ENCODE data around the gene PIAS3. TPM values are rescaled to one million over a fixed set of nuclear protein-coding genes. Genes with fewer than 3 reads are reported as not detected.
A peak's percentile ranks its signal among the peaks of the same experiment; 100 is the strongest.

Gene PIAS3
- total RNA-seq, 4 donors from 2014 or later: 43.8 to 78.4 (median 49.4) TPM

DNA sequence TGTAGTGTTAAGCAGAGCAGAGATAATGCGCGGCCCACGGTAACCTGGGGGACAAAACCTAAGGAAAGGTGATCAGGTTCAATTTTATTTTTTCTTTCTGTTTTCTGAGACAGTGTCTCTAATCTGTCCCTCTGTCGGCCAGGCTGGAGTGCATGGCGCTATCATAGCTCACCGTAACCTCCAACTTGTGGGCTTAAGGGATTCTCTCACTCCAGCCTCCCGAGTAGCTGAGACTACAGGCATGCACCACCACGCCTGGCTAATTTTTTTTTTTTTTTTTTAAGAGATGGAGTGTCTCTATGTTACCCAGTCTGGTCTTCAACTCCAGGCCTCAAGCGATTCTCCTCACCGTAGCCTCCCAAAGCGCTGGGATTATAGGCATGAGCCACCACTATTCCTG lies 27.5 kb upstream of the PIAS3 start:
- H3K9me3 ChIP-seq: no peaks in the 10 kb centered on the region
- H3K36me3 ChIP-seq: no peaks in the 10 kb centered on the region
- DNase-seq (ENCODE audit: low spot score in 2 of 2): no peak
- peaks cover 40% of the 10 kb centered on the region for H3K4me1 ChIP-seq
- 49% methylated on average over 11 of the region's 11 CpGs for WGBS
- no peaks in the 10 kb centered on the region for H3K27me3 ChIP-seq
- peak overlapping the region; percentile 63 for H3K4me3 ChIP-seq
- no peak for TF ChIP-seq POLR2AphosphoS5 (IDR thresholded peaks at IDR 0.05)
- TF ChIP-seq, protein P1, sequence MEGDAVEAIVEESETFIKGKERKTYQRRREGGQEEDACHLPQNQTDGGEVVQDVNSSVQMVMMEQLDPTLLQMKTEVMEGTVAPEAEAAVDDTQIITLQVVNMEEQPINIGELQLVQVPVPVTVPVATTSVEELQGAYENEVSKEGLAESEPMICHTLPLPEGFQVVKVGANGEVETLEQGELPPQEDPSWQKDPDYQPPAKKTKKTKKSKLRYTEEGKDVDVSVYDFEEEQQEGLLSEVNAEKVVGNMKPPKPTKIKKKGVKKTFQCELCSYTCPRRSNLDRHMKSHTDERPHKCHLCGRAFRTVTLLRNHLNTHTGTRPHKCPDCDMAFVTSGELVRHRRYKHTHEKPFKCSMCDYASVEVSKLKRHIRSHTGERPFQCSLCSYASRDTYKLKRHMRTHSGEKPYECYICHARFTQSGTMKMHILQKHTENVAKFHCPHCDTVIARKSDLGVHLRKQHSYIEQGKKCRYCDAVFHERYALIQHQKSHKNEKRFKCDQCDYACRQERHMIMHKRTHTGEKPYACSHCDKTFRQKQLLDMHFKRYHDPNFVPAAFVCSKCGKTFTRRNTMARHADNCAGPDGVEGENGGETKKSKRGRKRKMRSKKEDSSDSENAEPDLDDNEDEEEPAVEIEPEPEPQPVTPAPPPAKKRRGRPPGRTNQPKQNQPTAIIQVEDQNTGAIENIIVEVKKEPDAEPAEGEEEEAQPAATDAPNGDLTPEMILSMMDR (IDR thresholded peaks at IDR 0.05): no peak
- no peak overlapping the region for H3K27ac ChIP-seq

DNA sequence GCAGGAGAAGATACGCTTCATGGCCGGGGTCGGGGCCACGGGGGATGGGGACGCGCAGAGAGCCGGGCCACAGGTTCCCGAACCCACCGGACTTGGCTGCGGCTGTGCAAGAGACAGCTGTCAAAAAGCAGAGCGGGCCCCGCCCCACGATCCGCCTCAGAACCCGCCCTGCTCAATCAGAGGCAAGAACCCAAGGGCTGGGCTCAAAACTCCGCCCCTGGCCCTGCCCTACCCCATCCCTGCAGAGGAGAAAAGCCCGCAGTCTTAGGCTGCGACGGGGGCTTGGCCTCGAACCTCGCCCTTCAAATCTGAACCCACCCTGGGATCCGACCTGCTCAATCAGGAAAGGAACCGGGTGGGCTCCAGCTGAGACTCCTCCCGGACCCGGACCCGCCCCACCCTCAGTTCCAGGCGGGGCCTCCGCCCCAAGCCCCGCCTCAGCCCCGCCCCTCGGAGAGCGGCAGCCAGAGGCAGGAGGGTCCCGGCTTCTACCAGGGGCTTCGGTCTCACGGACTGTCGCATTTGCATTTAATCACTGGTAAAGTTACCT lies 26.9 kb upstream of the PIAS3 start, which contains the start of gene ANKRD35:
ANKRD35 (minus strand) TSS at position 129 of the 550 bp plus-strand sequence; CDS start at position 21, 108 bp downstream.
- Histone ChIP-seq H3K27me3 (no peaks in the 10 kb centered on the region), H3K9me3 (no peaks in the 10 kb centered on the region), H3K27ac (no peak within 1 kb of the TSS), H3K4me3 (peak within 1 kb of the TSS; percentile 63), H3K36me3 (no peaks in the 10 kb centered on the region), H3K4me1 (peaks cover 34% of the 10 kb centered on the region)
- 3% methylated on average over 15 of the region's 36 CpGs for whole genome bisulfite sequencing
- no peak for TF ChIP-seq POLR2A (IDR thresholded peaks at IDR 0.05)
- no peak for TF ChIP-seq EP300 (IDR thresholded peaks at IDR 0.05)
- TF ChIP-seq, protein P1 (IDR thresholded peaks at IDR 0.05): no peak
- no peak for TF ChIP-seq POLR2AphosphoS5 (IDR thresholded peaks at IDR 0.05)
- DNase-seq (ENCODE audit: low spot score in 2 of 2): peak; percentile 93 to 96

DNA sequence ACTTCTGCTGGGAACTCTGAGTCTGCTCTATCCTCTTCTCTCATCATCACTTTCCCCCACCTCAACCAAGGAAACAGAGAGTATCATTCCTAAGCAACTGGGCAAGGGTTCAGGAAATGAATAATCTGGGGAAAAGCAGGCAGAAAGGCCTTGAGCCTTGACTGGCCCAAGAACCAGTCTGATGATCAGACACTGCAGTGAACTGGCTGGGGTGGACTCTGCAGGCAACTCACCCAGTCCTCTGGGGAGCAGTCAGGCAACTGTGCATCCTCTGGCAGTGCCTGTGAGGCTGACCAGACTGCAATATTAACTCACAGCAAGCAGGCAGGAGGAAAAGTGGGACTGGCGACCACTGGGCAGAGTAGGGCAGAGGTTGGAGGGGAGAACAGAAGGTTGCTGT lies 25.8 kb upstream of the PIAS3 start:
- peak in 1 of 2 donors; percentile 34 for DNase-seq (ENCODE audit: low spot score in 2 of 2)
- H3K4me1 ChIP-seq: peaks cover 30% of the 10 kb centered on the region
- no peaks in the 10 kb centered on the region for H3K27me3 ChIP-seq
- 96% methylated on average over 1 of the region's 1 CpG for WGBS
- no peak for TF ChIP-seq EP300 (IDR thresholded peaks at IDR 0.05)
- no peak for TF ChIP-seq POLR2AphosphoS5 (IDR thresholded peaks at IDR 0.05)
- TF ChIP-seq POLR2A (IDR thresholded peaks at IDR 0.05): no peak
- H3K36me3 ChIP-seq: no peaks in the 10 kb centered on the region
- H3K9me3 ChIP-seq: no peaks in the 10 kb centered on the region
- no peak overlapping the region for H3K27ac ChIP-seq
- H3K4me3 ChIP-seq: peak overlapping the region; percentile 63

DNA sequence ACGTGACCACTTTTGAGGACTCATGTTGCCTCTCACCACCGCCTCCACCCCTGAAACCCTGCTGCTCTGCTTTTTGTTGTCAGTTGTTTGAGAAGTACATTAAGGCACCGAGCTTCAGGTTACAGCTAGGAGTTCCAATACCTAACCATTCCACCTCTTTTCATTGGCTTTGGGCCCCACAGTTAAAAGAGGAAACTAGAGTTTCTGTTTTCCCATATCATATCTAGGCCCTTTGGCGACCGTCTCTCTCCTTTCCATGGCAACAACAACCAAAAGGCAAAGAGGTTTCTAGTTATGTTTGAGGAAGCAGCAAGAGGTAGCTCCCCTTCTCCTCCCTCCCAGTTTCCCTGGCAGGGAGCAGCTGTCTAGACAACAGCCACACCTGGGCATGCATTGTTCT lies 20.9 kb upstream of the PIAS3 start:
- H3K9me3 ChIP-seq: no peaks in the 10 kb centered on the region
- TF ChIP-seq, protein P1 (IDR thresholded peaks at IDR 0.05): no peak
- no peak for TF ChIP-seq POLR2A (IDR thresholded peaks at IDR 0.05)
- no peak for TF ChIP-seq POLR2AphosphoS5 (IDR thresholded peaks at IDR 0.05)
- no peak for TF ChIP-seq EP300 (IDR thresholded peaks at IDR 0.05)
- no peaks in the 10 kb centered on the region for H3K36me3 ChIP-seq
- WGBS: 67% methylated on average over 5 of the region's 5 CpGs
- peaks cover 23% of the 10 kb centered on the region for H3K4me1 ChIP-seq
- H3K27me3 ChIP-seq: no peaks in the 10 kb centered on the region
- peak overlapping the region; percentile 59 for H3K27ac ChIP-seq
- DNase-seq (ENCODE audit: low spot score in 2 of 2): no peak
- no peak overlapping the region for H3K4me3 ChIP-seq

DNA sequence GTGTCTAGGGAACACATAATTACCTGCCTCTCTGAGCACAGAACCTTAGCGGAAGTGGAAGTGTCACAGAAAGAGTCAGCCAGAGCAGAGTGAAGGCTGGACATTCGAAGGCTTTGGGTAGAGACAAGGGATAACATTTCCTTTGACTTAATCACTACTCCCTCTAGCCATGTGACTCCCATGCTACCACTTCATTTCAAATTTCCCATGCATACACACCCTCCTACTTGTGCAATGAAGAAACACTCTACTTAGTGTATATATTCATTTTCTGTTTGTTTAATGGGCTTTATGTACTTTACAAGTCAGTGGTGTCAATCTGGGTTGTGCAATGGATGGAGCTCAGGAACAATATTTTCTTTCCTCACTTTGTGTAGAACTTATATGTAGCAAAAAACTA lies 19.8 kb upstream of the PIAS3 start:
- H3K4me1 ChIP-seq: peaks cover 19% of the 10 kb centered on the region
- WGBS: 78% methylated on average over 2 of the region's 2 CpGs
- H3K36me3 ChIP-seq: no peaks in the 10 kb centered on the region
- no peak for DNase-seq (ENCODE audit: low spot score in 2 of 2)
- no peak overlapping the region for H3K4me3 ChIP-seq
- no peaks in the 10 kb centered on the region for H3K27me3 ChIP-seq
- TF ChIP-seq, protein P1 (IDR thresholded peaks at IDR 0.05): no peak
- TF ChIP-seq POLR2A (IDR thresholded peaks at IDR 0.05) (no peak), EP300 (IDR thresholded peaks at IDR 0.05) (no peak), POLR2AphosphoS5 (IDR thresholded peaks at IDR 0.05) (no peak)
- H3K9me3 ChIP-seq: no peaks in the 10 kb centered on the region
- H3K27ac ChIP-seq: peak overlapping the region; percentile 59

Measured in suprapubic skin (tissue), 4 donors.